Prostate gland (tissue), 2 donors: ENCODE measurements around the gene PDS5A.

Experiments used
- POLR2A ChIP-seq: fragments of 450-650 bp; IDR thresholded peaks from one replicate; pipeline ENCODE4 v1.6.1; 2016; ENCODE audit warnings: antibody characterized with exemption, mild to moderate bottlenecking
- POLR2AphosphoS5 ChIP-seq: sonication (generic); formaldehyde crosslinking; IDR thresholded peaks from one replicate; pipeline ENCODE4 v1.6.1; 2017; ENCODE audit warnings: antibody characterized with exemption
- TF ChIP-seq, protein P1 (sequence below), 4 experiments: fragments of 200-600 bp in 2 of 4; fragments of 450-650 bp in 2 of 4; sonication (generic) in 2 of 4; IDR thresholded peaks; 1 replicate in 3 of 4; 2 replicates in 1 of 4; pipeline ENCODE4 v1.5.1; 2016 to 2019; ENCODE audit warnings: antibody characterized with exemption in 4 of 4, mild to moderate bottlenecking in 2 of 4, moderate library complexity in 2 of 4

DNA sequence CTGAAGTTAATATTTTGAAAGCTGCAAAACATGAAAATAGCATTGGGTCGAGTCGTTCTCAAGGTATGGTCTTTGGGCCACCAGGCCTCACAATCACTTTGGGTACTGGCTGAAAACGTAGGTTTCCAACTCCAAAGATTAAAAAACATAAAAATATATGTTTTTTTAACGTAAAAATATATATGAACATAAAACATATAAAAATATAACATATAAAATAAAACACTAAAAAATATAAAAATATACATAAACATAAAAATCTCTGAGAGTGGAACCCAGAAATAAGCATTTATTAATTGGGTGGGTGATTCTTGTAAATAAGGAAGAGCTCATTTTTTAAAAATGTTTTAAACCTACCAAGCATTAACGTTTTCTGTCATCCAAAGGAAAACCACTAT lies 666 bp upstream of the PDS5A start:
- TF ChIP-seq, protein P1, sequence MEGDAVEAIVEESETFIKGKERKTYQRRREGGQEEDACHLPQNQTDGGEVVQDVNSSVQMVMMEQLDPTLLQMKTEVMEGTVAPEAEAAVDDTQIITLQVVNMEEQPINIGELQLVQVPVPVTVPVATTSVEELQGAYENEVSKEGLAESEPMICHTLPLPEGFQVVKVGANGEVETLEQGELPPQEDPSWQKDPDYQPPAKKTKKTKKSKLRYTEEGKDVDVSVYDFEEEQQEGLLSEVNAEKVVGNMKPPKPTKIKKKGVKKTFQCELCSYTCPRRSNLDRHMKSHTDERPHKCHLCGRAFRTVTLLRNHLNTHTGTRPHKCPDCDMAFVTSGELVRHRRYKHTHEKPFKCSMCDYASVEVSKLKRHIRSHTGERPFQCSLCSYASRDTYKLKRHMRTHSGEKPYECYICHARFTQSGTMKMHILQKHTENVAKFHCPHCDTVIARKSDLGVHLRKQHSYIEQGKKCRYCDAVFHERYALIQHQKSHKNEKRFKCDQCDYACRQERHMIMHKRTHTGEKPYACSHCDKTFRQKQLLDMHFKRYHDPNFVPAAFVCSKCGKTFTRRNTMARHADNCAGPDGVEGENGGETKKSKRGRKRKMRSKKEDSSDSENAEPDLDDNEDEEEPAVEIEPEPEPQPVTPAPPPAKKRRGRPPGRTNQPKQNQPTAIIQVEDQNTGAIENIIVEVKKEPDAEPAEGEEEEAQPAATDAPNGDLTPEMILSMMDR (IDR thresholded peaks at IDR 0.05) = no peak
- TF ChIP-seq POLR2AphosphoS5 = no peak
- no peak for TF ChIP-seq POLR2A
